Hematopoietic multipotent progenitor cell treated with erythropoietin and hydrocortisone succinate and interleukin-3 and kit ligand, for 8 days (in vitro differentiated cells): ENCODE data around the gene BIN2.
"Not testable (repeated sequence)": the region's sequence is repeated elsewhere in the genome, so short reads cannot be mapped to it uniquely, and the experiment has no call there.

Experiments used
- DNase-seq: peaks from one replicate; pipeline ENCODE4 v3.0.0-alpha.2; 2015

The BIN2 gene

DNA sequence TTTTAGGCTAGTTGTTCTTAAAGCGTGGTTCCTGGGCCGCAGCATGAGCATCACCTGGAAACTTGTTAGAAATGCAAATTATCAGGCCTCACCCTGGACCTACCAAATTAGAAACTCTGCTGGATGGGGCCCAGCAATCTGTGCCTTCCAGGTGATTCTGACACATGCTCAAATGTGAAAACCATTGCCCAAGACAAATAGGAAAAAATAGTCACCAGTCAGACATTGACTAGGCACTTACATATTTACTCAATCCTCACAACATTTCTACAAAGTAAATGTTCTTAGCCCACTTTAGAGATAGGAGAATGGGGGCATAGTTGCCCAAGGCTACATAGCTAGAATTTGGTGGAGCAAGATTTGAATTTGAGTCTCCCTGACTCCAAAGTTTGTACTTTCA lies 19.2 kb upstream of the BIN2 start:
- DNase-seq: no peak

- DNase-seq: no peak
These were observed 18.4 kb upstream of the BIN2 start for GRCh38 chr12:51342416-51342815.

DNA sequence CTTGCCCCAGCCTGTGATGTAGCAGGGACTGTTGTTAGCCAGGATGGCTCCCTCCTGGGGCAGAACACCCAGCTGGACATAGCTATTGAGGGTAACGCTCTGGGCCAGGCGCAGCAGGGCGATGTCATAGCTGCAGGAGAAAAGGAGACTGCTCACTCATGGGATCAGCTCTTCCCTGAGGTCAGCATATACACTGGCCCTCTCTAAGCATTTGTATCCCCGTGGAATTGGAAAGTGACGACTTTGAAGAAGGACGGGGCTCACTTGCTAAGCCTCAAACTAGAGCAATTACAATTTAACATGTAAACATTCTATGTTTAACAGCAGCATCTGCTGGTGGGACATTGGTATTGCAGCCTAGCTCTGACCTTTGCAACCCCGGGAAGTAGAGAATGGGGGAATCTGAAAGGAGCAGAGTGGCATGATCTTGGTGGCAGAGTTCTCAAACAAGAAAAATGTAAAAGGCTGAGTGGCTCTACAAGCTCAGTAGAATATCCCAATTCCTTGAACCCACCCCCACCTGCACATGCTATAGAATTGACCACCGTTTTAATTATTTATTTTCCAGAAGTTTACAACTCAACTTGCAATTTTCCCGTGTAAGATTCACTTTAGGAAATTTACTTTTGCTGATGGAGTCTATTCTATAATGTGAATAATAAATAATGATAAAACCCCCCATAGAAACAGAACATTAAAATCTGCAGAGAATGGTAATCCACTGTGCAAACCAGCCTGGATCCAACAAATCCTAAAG lies 17.5 kb upstream of the BIN2 start:
- DNase-seq: peak; percentile 80

DNA sequence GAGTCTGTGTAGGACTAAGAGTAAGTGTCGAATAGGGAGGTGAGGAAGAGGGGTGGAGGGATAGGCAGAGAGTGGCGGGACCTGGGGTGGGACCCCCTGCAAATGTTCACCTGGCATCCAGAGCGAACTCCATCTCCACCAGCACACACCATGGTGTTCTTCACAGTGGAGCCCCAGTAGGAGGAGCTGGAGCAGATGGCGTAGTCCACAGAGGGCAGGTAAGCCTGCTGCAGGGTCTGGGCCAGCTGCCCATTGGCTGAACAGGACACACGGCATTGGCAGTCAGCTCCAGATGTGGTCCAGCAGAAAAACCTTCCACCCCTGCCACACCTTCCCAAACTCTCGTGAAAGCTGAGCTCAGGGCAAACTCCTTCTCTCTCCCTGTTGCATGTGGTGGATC lies 15.8 kb upstream of the BIN2 start:
- DNase-seq: no peak

- not testable (repeated sequence) for DNase-seq
These were observed 13.4 kb upstream of the BIN2 start for GRCh38 chr12:51337336-51337735.

DNA sequence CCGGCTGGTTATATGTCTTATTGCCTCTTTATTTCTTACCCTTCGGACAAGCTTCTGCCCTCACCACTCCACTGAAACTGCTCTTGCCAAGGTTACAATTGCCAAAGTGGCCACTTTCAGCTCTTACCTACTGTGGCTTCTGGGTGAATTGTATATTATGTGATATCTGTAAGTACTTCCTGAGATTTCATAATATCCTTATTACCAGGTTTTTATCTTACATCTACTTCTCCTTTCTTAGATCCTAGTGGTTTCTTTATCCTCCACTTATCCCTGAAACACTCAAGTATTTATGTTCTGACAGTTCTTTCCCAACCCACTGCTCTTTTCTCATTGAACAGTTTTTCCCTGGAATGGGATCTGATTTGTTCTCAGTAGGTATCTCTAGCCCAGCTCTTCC lies 12.0 kb upstream of the BIN2 start:
- DNase-seq: no peak

DNA sequence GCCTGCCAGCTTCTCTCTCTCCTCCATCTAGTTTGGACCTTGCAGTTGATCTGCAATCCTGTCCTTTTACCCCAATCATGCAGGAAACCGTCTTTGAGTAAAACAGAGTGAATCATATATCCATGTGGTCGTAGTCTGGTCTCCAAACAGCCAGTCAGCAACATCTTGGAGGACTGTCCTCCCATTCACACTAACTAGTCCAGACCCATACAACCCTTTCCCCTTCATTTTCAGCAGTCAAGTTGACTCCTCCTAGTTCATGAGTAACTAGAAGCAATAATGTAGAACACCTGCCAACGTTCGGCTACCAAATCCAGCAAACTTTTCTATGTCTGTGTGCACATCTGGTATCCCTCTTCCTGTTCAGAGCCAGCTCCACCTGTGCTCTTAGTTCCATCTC lies 10.8 kb upstream of the BIN2 start:
- DNase-seq: no peak

GRCh38 chr12:51333536-51333935 lies 9.6 kb upstream of the BIN2 start:
- DNase-seq: no peak

- DNase-seq: no peak
These were observed 6.2 kb upstream of the BIN2 start for GRCh38 chr12:51330186-51330585.

DNA sequence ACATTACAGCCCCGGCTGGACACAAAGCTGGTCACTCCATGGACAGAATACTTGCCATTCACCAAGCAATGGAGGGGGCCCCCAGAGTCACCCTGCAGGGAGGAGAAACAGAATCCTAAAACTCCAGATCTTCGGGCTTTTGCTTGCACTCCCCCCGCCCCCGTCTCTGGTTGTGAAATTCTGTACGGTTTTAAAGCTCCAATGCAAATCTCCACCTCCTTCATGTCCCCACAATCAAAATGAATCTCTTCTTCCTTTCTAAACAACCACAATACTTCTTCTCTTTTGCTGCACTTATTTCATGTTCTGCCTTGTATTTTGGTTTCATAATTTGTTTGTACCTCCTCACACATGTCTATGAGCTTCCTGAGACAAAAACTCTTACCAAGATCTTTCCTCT lies 5.8 kb upstream of the BIN2 start:
- DNase-seq: no peak

GRCh38 chr12:51328587-51328986 lies 4.6 kb upstream of the BIN2 start:
- no peak for DNase-seq

DNA sequence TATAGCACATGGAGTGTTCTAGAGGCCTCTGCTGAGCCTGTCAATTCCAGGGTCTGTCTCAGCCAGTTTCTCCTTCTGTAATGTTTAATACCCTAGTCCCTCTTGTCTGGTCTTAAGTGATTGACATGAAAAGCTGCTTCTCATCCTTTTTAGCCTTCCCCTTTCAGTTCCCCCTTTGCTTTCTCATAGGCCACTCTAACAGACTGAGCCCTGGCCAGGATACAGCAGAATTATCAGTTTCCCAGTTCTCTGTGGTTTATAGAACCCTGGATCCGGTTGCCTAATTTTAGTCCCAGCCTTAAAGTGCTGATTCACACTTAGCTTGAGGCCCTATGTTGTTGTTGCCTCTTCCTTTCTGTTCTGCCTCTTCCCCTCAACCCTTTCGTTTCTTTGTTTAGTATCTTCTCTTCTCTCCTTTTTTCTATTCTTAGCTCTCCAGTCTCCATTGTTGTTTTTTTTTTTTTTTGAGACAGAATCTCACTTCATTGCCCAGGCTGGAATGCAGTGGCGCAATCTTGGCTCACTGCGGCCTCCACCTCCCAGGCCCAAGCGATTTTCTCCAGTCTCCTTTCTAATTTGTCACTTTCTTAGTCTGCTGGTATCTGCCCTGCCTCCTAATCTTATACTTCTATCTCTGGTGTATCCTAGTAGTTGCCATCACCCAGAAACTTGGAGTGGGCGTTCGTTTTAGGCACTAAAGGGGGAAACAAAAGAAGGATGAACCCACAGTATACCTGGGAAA lies 2.9 kb upstream of the BIN2 start:
- DNase-seq: peak; percentile 88

GRCh38 chr12:51324953-51325352 lies 979 bp upstream of the BIN2 start:
- no peak for DNase-seq

DNA sequence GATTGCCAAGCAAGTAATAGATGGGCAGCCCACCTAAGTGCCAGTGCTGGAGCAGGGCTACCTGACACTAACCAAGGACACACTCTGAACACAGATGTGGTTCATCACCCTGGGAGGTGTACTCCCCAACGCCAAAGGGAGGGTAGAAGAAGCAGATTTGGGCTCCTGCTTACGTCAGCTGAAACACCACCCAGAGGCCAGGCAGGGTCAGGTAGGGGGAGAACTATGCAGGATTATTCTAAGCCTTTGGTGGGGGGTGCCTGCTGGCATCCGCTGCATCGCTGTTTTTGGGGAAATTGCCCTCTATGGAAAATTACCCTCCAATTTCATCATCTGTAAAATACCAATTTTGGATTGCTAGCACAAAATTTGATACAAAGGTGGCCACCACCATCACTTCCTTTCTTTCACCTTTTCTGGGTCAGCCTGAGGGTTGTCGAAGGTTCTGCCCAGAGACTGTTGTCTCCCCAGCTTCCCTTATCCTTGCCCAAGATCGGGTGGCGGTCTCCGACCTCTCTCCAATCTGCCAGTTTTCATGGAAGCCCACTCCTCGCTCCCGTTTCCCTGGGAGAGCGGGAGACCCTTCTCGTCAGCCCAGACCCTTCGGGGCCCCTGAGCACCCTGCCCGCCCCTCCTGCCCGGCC lies 535 bp downstream of the BIN2 start:
- DNase-seq: peak; percentile 49

GRCh38 chr12:51322452-51322851 lies 1.5 kb downstream of the BIN2 start:
- DNase-seq: no peak

GRCh38 chr12:51321882-51322281 lies 2.1 kb downstream of the BIN2 start:
- DNase-seq: no peak

DNA sequence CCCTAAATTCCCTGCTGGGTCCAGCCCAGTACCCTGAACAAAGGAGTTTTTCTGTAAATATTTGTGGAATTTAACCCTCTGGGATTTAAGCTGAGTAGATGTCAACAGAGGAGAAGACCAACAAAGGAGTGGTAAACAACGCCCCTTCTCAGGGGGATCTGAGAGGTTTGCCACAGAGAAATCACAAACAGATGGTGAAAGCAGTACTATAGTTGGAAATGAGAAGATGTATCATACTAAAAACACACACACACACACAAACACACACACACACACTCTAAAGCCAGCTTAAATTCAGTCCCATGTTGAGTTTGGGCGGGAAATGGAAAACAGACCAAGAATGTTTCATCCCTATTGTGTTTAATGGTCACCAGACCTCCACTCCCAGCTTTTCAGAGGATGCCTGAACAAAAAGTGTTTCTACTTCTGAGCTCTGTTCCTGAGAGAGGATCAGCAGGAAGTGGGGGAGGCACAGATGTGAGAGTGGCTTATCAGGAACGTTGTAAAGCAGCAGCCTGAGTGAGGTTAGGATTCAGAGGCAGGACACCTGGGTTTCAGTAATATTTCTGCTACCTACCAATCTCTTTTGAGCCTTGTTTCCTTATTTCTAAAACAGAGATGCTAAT lies 3.2 kb downstream of the BIN2 start:
- peak; percentile 69 for DNase-seq

DNA sequence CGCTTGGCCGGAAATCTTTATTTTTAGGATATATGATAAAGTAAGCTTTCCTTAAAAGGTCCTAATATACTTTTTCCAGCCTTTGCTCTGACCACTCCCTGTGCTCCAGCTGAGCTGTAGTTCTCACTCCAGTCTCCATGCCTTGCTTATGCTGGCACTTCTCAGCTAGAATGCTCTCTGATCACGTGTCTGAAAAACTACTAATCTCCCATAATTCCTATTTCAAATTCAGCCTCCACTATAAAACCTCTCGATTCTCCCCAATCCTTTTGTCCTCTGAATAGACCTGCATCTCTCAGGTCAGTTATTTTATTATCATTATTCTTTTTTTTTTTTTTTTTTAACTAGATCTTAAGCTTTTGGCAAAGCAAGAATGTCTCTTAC lies 3.7 kb downstream of the BIN2 start:
- no peak for DNase-seq

DNA sequence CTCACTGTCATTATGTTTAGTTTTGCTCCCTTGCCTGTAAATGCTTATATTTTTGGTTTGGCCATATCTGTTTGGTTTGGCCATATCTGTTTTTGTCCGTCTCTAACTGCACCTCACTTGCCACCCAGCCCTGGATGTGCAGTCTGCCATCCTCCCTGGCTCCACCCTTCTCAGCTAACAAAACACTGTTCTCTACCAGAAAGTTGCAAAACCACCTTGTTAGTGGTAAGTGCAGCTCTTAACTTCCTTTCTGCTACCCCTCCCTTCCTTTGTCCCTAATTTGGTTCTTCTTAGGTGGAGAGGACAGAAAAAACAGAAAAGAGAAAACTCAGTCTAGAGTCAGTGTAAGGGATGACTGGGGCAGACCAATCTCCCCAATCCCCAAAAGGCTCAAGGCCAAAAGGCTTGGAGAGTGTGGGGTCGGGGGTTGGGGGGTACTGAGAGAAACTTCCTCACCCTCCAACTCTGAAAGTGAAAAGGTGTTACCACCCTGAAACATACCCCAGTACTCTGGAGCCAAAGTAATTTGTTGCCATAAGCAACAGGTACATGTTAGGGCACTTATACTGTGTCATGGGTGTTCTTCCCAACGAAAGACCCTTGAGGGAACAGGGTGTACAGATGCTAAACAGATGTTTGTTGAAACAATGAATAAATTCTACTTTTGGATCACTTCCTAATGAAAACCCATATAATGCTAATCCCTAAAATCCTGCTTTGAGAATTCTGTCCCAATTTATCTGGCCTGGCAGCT lies 5.0 kb downstream of the BIN2 start:
- DNase-seq: peak; percentile 50

GRCh38 chr12:51318057-51318806 lies 5.7 kb downstream of the BIN2 start:
- peak; percentile 14 for DNase-seq

- DNase-seq: no peak
These were observed 12.6 kb downstream of the BIN2 start for GRCh38 chr12:51311389-51311788.
